Stimulated activated CD8-positive, alpha-beta memory T cell treated with anti-CD3 and anti-CD28 coated beads, Interleukin-7, amount 100 ng/mL, for 4 hours (primary cell): ENCODE measurements around the gene PAOX.
A peak's percentile ranks its signal among the peaks of the same experiment; 100 is the strongest.

Experiments
- DNase-seq, 2 donors: peaks; one replicate each; pipeline ENCODE4 v3.0.0-alpha.2; 2020; ENCODE audit warnings: low read depth in 2 of 2

The PAOX gene

GRCh38 chr10:133379152-133379800 is at the start of gene PAOX:
PAOX (plus strand) TSS chr10:133379262; CDS start chr10:133379317, 55 bp downstream.
- peak in 1 of 2 donors; percentile 52 for DNase-seq

- DNase-seq: peak; percentile 72 to 78
Measured at GRCh38 chr10:133329491-133330202, 49.4 kb upstream of the PAOX start.

- DNase-seq: no peak
Measured at GRCh38 chr10:133332936-133333699, 45.9 kb upstream of the PAOX start.

- DNase-seq: no peak
Measured at GRCh38 chr10:133334503-133335245, 44.4 kb upstream of the PAOX start.

DNA sequence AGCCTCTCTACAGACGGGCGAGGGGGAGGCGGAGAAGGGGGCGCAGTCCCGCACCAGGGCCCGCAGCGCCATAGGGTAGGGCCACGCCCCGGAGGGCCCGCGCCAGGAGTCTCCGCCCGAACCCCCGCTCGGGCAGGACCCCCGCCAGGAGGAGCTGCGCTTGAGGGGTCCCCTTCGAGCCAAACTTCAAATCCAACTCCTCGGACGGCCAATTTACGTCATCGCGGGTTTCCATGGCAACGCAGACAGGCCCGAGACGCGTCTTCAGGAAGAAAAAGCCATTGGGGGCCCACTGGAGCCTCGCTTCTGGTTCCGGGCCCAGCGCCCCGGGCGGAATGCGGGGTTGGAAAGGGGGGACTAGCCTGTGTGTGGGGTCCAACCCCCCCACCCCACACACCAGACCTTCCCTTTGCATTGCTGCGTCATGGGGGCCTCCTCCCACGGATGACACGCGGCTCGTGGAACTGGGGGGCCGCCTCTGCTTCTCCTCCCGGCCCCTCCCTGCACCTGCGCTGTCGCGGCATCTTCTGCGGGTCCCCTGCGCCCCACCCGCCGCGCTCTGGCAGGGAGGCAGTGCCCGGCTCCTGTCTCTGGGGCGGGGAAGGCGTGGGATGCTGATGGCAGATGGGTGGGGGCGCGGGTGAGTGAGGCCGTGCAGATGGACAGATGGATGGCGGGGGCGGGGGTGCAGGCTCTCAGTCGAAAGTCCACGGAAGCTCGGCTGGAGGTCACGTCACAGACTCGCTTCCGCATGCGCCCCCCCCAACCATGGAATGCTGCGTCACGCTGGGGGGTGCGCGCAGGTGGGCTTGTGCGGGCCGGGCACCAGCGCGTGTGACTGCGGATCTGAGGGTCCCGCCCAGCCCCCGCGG is 43.6 kb upstream of the PAOX start:
- peak; percentile 74 to 77 for DNase-seq

DNA sequence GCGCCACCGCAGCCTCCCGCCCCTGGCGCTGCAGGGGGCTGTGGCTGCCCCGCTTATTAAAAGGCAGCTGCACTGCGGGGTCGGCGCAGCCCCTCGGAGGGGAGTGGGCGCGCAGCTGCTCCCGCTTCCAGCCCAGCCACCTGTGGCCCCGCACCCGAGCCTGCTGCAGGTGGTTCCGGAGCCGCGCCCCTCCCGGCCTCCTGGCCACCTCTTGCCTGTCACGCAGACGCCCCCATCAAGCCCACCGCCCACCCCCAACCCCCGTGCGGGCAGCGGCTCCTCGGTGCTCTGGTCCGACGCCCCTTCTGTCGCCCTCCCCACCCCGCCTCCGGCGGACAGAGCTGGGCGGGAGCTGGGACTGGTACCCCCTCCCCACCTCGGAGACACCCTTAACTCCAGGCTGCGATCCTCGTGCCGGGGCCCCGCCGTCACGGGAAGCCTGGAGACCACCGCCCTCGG is 42.9 kb upstream of the PAOX start:
- DNase-seq: no peak

DNA sequence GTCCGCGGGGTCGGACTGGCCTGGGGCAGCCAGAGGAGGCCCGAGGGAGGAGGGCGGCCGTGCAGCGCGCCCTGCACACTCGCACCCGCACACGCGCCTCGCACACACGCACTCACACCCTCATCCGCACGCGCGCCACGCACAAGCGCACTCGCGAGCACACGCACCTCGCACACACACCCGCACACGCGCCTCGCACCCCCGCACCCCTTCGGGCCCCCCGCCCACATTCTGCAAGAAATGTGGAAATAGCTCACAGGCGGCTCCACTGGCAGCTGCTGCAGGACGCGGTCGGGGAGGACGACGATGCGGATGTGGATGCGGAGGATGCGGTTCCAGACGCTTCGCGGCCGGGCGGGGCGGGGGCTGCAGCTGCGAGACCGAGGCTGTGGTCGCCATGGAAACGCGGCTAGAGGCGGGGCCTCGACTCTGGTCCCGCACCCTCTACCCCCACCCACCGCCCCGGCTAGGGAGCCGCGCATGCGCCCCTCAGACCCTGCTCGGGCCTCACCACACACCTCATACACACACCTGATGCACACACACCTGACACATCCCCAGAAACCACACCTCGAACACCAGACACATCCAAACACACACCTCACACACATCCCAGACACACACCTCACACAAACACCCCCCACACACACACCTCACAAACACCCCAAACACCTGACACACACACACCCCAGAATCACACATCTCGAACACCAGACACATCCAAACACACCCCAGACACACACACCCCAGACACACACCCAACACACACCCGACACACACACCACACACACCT is 42.3 kb upstream of the PAOX start, which contains the start of gene CALY:
TSS of gene CALY (minus strand) at position 320 of the 793 bp plus-strand sequence. CDS start 7,907 bp downstream, outside the sequence.
- DNase-seq: peak; percentile 55 to 75

DNA sequence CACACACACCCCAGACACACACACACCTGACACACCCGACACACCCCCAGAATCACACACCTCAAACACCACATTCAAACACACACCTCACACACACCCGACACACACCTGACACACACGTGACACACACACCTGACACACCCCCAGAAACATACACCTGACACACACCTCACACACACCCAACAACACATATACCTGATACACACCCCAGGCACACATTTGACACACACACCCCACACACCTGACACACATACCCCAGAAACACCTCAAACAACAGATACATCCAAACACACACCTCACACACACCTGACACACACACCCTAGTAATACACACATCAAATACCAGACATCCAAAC is 41.7 kb upstream of the PAOX start:
- DNase-seq: no peak

- no peak for DNase-seq
Measured at GRCh38 chr10:133338080-133339071, 40.7 kb upstream of the PAOX start.

DNA sequence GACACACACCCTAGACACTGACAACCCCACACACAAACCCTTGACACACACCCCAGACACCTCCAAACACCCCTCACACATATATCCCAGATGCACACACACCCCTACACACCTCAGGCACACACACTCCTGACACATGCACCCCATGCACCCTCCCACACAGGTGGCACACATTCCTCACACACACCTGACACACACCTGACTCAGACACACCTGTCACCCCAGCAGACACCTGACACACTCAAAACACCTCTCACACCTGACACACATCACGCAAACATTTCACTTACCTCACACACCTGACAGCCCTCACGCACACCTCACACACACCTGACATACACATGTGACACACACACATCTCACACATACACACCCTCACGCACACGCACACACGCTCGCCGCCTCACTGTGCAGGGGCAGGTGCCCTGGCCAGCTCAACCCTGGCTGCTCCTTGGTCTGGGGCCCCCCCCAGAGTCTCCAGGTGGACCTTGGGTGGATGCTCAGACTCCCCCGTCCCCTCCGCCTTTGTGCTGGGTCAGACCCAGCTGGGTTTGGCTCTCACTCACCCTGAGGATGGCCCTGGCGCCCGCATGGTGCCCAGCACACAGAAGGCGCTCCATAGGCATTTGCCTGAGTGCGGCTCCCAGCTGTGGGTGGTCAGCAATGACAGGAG is 39.2 kb upstream of the PAOX start:
- no peak for DNase-seq

DNA sequence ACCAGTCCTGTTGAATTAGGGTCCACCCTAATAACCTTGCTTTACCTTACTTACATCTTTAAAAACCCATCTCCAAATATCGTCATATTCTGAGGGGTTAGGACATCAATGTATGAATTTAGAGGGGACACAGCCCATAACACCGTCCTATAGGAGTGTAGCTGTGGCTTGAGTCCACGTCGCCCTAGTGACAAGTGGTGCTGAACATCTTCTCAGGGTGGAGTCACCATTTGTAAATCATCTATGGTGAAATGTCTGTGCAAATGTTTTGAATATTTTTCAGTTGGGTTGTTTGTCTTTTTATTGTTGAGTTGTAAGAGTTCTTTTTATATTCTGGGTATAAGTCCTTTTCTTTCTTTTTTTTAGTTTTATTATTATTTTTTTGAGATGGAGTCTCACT is 37.1 kb upstream of the PAOX start:
- no peak for DNase-seq

- DNase-seq: no peak
Measured at GRCh38 chr10:133342942-133343341, 36.1 kb upstream of the PAOX start.

GRCh38 chr10:133343558-133343957 is 35.5 kb upstream of the PAOX start:
- DNase-seq: no peak

- no peak for DNase-seq
Measured at GRCh38 chr10:133344236-133344635, 34.8 kb upstream of the PAOX start.

- DNase-seq: no peak
Measured at GRCh38 chr10:133346413-133346812, 32.6 kb upstream of the PAOX start.

DNA sequence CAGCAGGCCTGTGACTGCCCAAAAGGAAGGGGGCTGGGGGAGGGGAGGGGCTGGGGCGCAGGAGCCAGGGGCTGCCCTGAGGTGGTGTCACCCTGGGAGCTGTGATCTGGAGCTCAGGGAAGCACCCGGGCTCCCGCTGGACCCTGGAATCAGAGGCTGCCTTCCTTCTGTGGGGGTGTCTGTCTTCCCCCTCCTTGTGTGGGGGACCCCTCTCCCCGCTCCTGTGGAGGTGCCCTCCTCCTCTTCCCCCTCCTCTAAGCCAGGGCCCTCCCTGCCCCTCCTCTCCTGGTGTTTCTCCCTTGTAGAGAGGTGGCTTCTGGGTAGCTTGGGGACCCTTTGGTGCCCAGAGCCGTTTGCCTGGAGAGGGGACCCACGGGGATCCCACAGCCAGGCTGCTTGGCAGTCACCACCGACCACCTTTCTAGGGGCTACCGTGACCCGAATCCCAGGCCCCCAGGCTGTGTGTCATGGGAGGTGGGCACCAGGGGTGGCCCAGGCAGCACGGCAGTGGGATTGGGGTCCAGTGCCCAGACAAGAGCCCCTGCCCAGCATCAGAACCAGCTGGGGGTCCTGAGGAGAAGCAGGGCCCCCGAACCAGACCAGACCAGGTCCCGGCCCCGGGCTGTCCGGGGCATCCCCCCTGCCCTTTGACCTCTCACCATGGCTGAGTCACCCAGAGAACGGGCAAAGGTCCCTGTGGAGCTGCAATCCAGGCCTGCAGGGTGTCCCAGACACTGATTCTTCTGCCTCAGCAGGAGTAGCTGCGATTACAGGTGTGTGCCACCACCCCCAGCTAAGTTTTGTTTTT is 31.1 kb upstream of the PAOX start:
- no peak for DNase-seq

- DNase-seq: no peak
Measured at GRCh38 chr10:133349160-133349568, 29.9 kb upstream of the PAOX start.
